ENCODE measurements around the gene DDX1. TPM values are rescaled to one million over a fixed set of nuclear protein-coding genes. Genes with fewer than 3 reads are reported as not detected.
"Not testable (repeated sequence)": the region's sequence is repeated elsewhere in the genome, so short reads cannot be mapped to it uniquely, and the experiment has no call there.

Gene DDX1
- total RNA-seq, 3 donors from 2014 or later = 57.4 to 72.6 (median 71.0) TPM

DNA sequence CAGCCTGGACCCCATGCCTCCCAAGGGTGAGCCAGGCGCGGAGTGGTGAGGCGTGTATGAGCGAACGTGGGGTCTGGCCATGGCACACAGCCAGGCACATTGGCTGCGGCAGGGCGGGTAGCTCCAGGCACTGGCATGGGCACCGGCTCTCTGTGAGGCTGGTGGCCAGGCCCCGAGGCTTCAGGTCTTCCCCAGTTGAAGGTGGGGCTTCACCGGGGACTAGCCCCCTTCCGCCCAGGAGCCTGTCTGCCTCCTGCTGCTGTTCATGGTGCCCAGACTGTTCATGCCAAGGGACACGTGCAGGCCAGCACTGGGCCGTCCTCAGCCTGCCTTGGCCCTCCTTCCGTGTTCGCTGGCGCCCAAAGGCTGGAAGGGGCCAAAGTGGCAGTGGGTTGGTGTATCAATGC is 26.8 kb downstream of the DDX1 start:
- H3K36me3 ChIP-seq = peaks cover 12% of the 10 kb centered on the region
- no peaks in the 10 kb centered on the region for H3K9me3 ChIP-seq
- no peaks in the 10 kb centered on the region for H3K4me1 ChIP-seq
- DNase-seq (ENCODE audit: low spot score in 2 of 2) = no peak
- no peak overlapping the region for H3K4me3 ChIP-seq
- intact Hi-C loops (cut with DNase I; ENCODE audit: low total_unique reads) = no loop called here
- no peak overlapping the region for H3K27ac ChIP-seq
- H3K27me3 ChIP-seq = no peaks in the 10 kb centered on the region
- TF ChIP-seq POLR2A (IDR thresholded peaks at IDR 0.05) = no peak
- no peak for TF ChIP-seq POLR2AphosphoS5 (IDR thresholded peaks at IDR 0.05)
- no peak for TF ChIP-seq CTCF (IDR thresholded peaks at IDR 0.05)

DNA sequence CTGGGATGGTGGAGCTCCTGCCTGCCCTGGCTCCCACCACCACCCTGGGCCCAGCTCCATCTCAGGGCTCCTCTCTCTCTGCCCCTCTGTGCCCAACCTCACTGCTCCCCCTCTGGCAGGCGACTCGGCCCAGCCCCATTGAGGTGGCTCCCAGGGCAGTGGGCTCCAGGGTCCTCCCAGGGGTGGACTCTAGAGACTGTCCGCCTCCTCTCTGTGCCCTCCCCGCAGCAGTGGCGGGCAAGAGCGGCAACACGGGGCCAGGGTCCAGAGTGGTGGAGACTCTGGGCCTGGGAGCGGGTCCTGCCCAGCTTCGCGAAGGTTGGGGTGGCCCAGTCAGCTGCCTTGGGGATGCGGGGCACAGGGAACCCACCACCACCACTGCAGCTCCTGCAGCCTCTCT is 27.4 kb downstream of the DDX1 start:
- no peaks in the 10 kb centered on the region for H3K27me3 ChIP-seq
- H3K27ac ChIP-seq = no peak overlapping the region
- H3K9me3 ChIP-seq = no peaks in the 10 kb centered on the region
- intact Hi-C loops (cut with DNase I; ENCODE audit: low total_unique reads) = no loop called here
- no peak for DNase-seq (ENCODE audit: low spot score in 2 of 2)
- no peaks in the 10 kb centered on the region for H3K4me1 ChIP-seq
- no peak overlapping the region for H3K4me3 ChIP-seq
- no peak for TF ChIP-seq POLR2AphosphoS5 (IDR thresholded peaks at IDR 0.05)
- TF ChIP-seq CTCF (IDR thresholded peaks at IDR 0.05) = no peak
- TF ChIP-seq POLR2A (IDR thresholded peaks at IDR 0.05) = no peak
- H3K36me3 ChIP-seq = peaks cover 12% of the 10 kb centered on the region

DNA sequence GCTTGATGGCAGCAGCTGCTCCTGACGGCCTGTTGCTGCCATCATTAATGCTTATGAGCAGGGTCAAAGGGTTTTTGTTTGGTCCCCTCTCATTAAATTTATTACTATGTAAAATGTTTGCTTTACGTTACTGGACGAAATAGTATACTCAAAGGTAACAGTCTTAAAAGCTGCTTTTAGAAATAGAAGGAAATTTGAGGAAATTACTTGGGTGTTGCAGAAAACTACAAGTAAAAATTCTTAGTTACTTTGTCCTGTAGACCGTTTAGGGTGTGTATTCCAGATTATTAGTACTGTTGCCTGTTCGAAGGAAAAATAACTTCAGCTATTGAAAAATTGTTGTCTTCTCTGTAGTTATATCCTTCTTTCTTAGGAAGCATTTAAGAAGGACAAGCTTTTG is 27.8 kb downstream of the DDX1 start:
- H3K27me3 ChIP-seq = no peaks in the 10 kb centered on the region
- no peak overlapping the region for H3K4me3 ChIP-seq
- H3K36me3 ChIP-seq = peaks cover 13% of the 10 kb centered on the region
- intact Hi-C loops (cut with DNase I; ENCODE audit: low total_unique reads) = no loop called here
- H3K27ac ChIP-seq = no peak overlapping the region
- TF ChIP-seq POLR2A (IDR thresholded peaks at IDR 0.05) = no peak
- no peak for DNase-seq (ENCODE audit: low spot score in 2 of 2)
- H3K4me1 ChIP-seq = no peaks in the 10 kb centered on the region
- no peaks in the 10 kb centered on the region for H3K9me3 ChIP-seq

- no peak overlapping the region for H3K4me3 ChIP-seq
- no peak for TF ChIP-seq POLR2A (IDR thresholded peaks at IDR 0.05)
- TF ChIP-seq POLR2AphosphoS5 (IDR thresholded peaks at IDR 0.05) = no peak
- no peak for TF ChIP-seq CTCF (IDR thresholded peaks at IDR 0.05)
- peaks cover 18% of the 10 kb centered on the region for H3K36me3 ChIP-seq
- H3K4me1 ChIP-seq = no peaks in the 10 kb centered on the region
- DNase-seq (ENCODE audit: low spot score in 2 of 2) = no peak
- H3K27me3 ChIP-seq = no peaks in the 10 kb centered on the region
- H3K27ac ChIP-seq = no peak overlapping the region
- intact Hi-C loops (cut with DNase I; ENCODE audit: low total_unique reads) = no loop called here
- no peaks in the 10 kb centered on the region for H3K9me3 ChIP-seq
Measured at GRCh38 chr2:15619938-15620337, 28.3 kb downstream of the DDX1 start.

- TF ChIP-seq POLR2AphosphoS5 (IDR thresholded peaks at IDR 0.05) (no peak), POLR2A (IDR thresholded peaks at IDR 0.05) (no peak), CTCF (IDR thresholded peaks at IDR 0.05) (no peak)
- Histone ChIP-seq H3K27ac (no peak overlapping the region), H3K4me3 (no peak overlapping the region), H3K4me1 (no peaks in the 10 kb centered on the region), H3K36me3 (peaks cover 22% of the 10 kb centered on the region), H3K9me3 (no peaks in the 10 kb centered on the region), H3K27me3 (no peaks in the 10 kb centered on the region)
- intact Hi-C loops (cut with DNase I; ENCODE audit: low total_unique reads) = no loop called here
- DNase-seq (ENCODE audit: low spot score in 2 of 2) = no peak
Measured at GRCh38 chr2:15620340-15620739, 28.7 kb downstream of the DDX1 start.

DNA sequence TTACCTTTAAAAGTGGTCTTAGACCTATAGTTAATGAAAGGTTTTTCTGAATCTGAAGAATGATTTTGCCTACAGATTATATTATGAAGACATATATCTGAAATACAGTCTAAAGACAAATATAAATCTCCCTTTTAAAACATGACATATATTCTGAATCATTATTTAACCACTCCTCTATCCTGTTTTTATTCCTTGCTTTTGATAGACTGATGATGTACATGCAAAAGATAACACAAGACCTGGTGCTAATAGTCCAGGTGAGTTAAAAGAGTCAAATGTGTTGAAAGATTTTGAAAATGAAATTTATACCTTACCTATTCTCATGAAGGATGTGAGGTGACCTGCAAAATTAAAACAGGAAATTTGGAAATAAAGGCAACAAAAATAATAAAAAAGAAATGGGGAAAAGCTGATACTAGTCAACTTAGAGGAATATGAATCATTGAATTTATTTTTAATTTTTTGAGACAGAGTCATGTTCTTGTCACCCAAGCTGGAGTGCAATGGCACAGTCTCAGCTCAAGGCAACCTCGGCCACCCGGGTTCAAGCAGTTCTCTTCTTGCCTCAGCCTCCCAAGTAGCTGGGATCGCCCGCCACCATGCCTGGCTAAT is 29.3 kb downstream of the DDX1 start:
- Histone ChIP-seq H3K9me3 (no peaks in the 10 kb centered on the region), H3K36me3 (peaks cover 23% of the 10 kb centered on the region), H3K4me1 (no peaks in the 10 kb centered on the region), H3K27ac (no peak overlapping the region), H3K4me3 (no peak overlapping the region), H3K27me3 (no peaks in the 10 kb centered on the region)
- no peak for TF ChIP-seq CTCF (IDR thresholded peaks at IDR 0.05)
- TF ChIP-seq POLR2A (IDR thresholded peaks at IDR 0.05) = no peak
- TF ChIP-seq POLR2AphosphoS5 (IDR thresholded peaks at IDR 0.05) = no peak
- intact Hi-C loops (cut with DNase I; ENCODE audit: low total_unique reads) = no loop called here
- DNase-seq (ENCODE audit: low spot score in 2 of 2) = no peak

DNA sequence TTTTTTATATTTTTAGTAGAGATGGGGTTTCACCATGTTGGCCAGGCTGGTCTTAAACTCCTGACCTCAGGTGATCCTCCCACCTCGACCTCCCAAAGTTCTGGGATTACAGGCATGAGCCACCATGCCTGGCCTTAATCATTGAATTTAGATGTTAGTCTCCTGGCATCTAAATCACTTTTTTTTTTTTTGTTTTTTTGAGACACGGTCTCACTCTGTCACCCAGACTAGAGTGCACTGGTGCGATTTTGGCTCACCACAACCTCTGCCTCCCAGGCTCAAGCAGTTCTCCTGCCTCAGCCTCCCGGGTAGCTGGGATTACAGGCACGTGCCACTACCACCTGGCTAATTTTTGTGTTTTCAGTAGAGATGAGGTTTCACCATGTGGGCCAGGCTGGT is 29.8 kb downstream of the DDX1 start:
- peaks cover 23% of the 10 kb centered on the region for H3K36me3 ChIP-seq
- H3K4me3 ChIP-seq; H3K27ac ChIP-seq; H3K4me1 ChIP-seq; intact Hi-C loops (cut with DNase I; ENCODE audit: low total_unique reads); DNase-seq (ENCODE audit: low spot score in 2 of 2); H3K9me3 ChIP-seq; H3K27me3 ChIP-seq: not testable (repeated sequence)

Data from breast epithelium (tissue), 4 donors.